Central memory CD4-positive, alpha-beta T cell (primary cell): ENCODE data around the gene SPINK8.
"Not testable (repeated sequence)": the region's sequence is repeated elsewhere in the genome, so short reads cannot be mapped to it uniquely, and the experiment has no call there.

Experiments used
- DNase-seq: peaks from one replicate; pipeline ENCODE4 v3.0.0; 2022

Gene SPINK8

DNA sequence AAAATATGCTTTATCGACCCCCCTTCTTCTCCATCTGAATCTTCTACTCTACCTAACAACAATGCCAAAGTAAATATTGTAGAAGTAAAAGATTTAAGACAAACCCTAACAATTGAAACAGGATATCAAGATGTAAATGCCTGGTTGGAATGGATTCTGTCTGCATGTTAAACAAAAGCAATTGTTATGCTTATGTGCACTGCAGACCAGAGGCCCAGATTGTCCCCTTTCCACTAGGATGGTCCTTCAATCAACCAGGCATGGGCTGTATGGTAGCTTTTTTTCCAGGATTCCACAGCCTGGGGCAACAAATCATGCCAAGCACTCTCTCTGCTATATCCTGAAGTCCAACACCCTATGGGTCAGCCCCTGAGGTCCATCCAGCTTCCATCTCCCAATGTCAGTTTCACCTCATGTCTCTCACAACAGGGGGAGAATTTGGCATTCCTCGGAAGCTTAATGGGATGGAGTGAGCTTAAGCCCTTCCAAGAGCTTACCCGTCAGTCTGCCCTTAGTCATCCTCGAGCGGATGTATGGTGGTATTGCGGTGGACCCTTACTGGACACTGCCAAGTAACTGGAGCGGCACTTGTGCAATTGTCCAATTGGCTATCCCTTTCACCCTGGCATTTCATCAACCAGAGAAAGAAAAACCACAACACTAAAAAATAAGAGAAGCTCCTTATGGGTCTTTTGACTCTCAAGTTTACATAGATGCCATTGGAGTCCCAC is 56.4 kb downstream of the SPINK8 start:
- DNase-seq: no peak

DNA sequence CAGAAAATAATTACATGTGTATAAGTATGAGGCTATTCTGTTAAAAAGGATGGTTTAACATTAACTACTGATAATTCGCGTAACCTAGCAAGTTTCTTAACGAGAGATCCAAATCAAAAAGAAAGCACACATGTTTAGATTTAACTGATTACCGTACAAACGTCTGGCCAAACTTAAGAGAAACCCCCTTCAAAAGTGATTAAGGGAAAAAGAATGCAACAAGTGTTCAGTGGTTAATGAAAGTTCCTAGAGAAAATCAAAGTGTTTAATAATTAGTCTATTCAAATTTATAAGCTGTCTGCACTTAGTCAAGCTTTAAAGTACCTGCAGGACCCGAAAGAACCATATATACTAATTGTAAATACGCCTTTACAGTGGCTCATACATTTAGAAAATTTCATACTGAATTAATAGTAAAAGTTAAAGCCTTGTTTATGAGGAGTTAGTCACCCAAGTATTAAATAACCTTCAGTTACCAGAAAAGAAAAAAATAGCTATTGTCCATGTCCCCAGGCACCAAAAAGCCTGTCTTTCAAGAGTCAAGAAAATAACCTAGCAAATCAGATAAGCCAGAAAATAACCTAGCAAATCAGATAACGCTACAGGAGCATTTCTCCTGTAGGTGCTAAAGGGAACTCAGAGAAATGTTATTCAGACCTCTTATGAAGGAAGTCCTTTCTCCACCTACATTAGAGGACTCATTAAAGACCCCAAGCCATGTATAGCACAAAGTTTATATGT is 58.0 kb downstream of the SPINK8 start:
- no peak for DNase-seq

DNA sequence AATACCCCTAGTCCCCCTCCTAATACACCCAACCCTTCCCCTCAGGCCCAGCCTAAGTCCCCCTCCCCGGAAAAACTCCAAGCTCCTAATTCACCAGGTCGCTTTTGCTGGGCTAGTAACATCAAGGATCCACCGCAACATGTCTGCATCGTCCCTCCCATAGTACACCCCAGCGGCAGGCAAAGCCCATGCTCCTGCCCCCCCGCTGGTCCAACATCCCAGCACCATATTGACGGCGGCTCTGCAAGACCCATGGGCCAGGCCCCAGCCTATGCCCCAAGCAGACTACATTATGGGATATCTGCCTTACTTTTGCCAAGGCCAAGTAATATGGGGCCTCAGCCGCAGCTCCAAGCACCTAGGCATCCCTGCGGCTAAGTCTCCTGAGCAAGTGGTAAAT is 59.0 kb downstream of the SPINK8 start:
- no peak for DNase-seq

DNA sequence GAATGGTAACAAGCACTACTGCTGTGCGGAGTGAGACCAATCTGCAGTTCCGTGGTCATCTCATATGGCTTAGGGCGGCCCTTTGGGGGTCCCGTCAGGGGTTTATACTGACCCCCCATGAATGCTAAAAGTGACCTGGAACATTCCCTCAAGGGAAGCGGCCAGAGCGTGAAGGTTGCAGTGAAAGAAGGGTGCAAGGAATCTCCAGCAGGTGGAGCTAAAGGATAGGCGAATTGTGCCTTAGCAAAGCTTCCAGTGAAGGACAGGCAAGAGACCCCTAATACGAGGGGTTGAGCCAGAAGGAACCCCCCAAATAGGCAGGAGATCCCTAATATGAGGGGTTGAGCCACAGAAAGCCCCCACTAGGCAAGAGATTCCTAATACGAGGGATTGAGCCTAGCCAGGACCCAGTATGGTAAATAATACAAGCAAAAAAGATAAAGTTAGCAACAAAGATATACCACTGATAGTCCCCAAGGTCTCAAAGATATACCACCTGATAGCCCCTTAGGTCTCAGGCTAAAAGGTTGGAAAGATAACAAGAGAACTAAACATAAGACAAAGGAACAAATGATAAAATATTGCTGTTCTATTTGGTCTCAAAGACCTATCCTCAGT is 59.8 kb downstream of the SPINK8 start:
- DNase-seq: peak; percentile 45

DNA sequence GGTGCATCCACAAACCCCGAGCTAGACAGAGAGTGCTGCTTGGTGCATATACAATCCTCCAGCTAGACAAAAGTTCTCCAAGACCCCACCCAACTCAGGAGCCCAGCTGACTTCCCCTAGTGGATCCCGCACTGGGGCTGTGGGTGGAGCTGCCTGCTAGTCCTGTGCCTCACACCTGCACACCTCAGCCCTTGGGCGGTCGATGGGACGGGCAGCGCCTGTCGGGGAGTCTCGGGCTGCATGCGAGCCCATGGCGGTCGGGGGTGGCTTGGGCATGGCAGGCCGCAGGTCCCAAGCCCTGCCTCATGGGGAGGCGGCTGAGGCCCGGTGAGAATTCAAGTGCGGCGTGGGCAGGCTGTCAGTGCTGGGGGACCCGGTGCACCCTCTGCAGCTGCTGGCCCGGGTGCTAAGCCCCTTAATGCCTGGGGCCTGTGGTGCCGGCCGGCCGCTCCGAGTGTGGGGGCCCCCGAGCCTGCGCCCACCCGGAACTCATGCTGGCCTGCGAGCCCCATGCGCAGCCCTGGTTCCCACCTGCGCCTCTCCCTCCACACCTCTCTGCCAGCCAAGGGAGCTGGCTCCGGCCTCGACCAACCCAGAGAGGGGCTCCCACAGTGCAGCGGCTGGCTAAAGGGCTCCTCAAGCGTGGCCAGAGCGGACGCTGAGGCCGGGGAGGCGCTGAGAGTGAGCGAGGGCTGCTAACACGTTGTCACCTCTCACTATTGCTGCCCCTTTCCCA is 61.5 kb downstream of the SPINK8 start:
- no peak for DNase-seq

DNA sequence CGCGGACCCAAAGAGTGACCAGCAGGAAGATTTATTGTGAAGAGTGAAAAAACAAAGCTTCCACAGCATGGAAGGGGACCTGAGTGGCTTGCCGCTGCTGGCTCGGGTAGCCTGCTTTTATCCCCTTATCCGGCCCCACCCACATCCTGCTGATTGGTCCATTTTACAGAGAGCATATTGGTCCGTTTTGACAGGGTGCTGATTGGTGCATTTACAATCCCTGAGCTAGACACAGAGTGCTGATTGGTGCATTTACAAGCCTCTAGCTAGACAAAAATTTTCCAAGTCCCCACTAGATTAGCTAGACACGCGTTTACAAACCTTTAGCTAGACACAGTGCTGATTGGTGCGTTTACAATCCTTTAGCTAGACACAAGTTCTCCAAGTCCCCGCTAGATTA is 62.2 kb downstream of the SPINK8 start:
- not testable (repeated sequence) for DNase-seq

DNA sequence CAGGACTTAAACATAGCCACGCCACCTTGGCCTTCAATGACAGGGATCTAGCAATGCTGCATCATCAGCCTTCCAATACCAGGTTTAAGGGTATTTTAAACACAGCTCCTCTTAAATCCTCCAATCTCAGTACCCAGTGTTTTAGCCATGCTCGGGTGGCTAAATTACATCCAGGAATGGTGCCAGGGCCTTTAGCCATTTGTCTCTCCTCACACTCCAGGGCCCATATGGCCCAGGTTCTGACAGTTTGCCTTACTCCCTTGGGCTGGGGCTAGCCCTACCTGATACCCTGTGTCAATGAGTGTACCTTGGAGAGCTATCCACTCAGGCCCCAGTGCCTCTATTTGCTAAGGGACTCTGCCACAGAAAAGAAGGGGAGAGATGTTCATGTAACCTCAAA is 63.2 kb downstream of the SPINK8 start:
- no peak for DNase-seq

DNA sequence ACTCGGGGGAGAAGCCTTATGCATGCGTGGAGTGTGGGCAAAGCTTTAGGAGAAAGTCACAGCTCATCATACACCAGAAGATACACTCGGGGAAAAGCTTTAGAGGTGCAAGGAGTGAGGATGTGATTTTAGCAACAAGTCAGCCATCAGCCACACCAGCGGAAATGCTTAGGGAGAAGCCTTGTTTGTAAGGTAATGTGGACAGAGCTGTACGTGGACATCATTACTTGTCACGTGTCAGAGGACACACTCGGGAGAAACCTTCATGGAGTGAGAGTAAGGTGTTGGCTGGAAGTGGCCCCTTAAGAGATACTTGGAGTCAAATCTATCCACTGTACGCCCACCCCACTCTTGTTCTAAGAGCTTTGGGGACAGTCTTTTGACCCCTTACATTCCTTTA is 63.9 kb downstream of the SPINK8 start:
- no peak for DNase-seq

DNA sequence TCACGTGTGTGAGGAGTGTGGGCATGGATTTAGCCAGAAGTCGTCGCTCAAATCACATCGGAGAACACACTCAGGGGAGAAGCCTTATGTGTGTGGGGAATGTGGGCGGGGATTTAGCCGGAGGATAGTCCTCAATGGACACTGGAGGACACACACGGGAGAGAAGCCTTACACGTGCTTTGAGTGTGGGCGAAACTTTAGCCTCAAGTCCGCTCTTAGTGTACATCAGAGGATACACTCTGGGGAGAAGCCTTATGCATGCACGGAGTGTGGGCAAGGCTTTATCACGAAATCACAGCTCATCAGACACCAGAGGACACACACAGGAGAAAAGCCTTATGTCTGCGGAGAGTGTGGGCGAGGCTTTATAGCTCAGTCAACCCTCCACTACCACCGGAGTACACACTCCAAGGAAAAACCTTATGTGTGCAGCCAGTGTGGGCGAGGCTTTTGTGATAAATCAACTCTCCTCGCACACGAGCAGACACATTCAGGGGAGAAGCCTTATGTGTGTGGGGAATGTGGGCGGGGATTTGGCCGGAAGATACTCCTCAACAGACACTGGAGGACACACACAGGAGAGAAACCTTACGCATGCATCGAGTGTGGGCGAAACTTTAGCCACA is 64.4 kb downstream of the SPINK8 start:
- peak; percentile 23 for DNase-seq

DNA sequence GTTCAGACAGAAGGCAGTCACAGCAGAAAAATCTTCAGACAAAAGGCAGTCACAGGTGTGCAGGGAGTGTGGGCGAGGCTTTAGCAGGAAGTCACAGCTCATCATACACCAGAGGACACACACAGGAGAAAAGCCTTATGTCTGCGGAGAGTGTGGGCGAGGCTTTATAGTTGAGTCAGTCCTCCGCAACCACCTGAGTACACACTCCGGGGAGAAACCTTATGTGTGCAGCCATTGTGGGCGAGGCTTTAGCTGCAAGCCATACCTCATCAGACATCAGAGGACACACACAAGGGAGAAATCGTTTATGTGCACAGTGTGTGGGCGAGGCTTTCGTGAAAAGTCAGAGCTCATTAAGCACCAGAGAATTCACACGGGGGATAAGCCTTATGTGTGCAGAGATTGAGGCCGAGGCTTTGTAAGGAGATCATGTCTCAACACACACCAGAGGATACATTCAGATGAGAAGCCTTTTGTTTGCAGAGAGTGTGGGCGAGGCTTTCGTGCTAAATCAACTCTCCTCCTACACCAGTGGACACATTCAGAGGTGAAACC is 65.0 kb downstream of the SPINK8 start:
- DNase-seq: peak; percentile 83

DNA sequence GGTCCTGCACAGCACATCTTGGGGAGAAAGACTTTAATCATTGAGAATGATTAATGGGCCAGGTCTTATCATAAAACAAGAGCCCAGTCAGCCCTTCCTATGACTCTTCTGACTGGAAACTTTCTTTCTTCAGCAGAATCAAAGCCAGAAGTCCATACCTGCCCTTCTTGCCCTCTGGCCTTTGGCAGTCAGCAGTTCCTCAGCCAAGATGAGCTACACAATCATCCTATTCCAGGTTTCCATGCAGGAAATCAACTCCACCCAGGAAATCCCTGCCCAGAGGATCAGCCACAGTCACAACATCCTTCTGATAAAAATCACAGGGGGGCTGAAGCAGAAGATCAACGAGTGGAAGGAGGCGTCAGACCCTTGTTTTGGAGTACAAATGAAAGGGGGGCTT is 65.7 kb downstream of the SPINK8 start:
- DNase-seq: no peak

DNA sequence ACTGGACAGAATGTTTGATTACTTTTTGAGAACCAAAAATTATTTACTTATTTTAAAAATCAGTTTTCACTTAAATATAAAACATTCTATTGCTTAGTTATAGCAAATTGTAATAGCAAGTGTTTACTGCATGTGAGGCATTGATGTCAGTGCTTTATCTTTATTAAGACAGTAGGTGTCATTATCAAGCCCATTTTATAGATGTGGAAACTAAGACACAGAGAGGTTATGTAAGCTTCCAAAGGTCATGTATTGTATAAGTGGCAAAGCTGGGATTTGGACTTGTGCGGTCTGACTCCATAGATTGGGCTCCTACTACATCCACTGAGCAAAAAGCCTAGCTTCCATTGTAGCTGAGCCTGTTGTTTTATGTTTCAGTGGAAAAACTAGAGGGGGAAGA is 74.9 kb downstream of the SPINK8 start:
- DNase-seq: no peak
